ENCODE data around the gene SLC29A3. TPM values are rescaled to one million over a fixed set of nuclear protein-coding genes. Genes with fewer than 3 reads are reported as not detected.

Gene SLC29A3
- total RNA-seq, 2 donors from 2014 or later = 2.0 to 2.1 TPM

- ATAC-seq (no peak), DNase-seq (ENCODE audit: low spot score in 2 of 2) (no peak)
- Mint-ChIP-seq H3K27ac (no peak overlapping the region), H3K36me3 (no peaks in the 10 kb centered on the region), H3K9me3 (no peaks in the 10 kb centered on the region)
These were observed 63.0 kb downstream of the SLC29A3 start for GRCh38 chr10:71382028-71382427.

GRCh38 chr10:71382757-71383156, 63.7 kb downstream of the SLC29A3 start:
- ATAC-seq (no peak), DNase-seq (ENCODE audit: low spot score in 2 of 2) (no peak)
- Mint-ChIP-seq H3K27ac (peak overlapping the region in 1 of 2 donors; percentile 15), H3K9me3 (no peaks in the 10 kb centered on the region), H3K36me3 (no peaks in the 10 kb centered on the region)

- ATAC-seq (peak; percentile 90 to 94), DNase-seq (ENCODE audit: low spot score in 2 of 2) (peak; percentile 74 to 82)
- no peak overlapping the region for H3K27ac Mint-ChIP-seq
- no peaks in the 10 kb centered on the region for H3K9me3 Mint-ChIP-seq
- H3K36me3 Mint-ChIP-seq = no peaks in the 10 kb centered on the region
These were observed 65.1 kb downstream of the SLC29A3 start for GRCh38 chr10:71383972-71384687.

GRCh38 chr10:71388171-71388570, 69.1 kb downstream of the SLC29A3 start:
- no peak for ATAC-seq
- H3K27ac Mint-ChIP-seq = no peak overlapping the region

DNA sequence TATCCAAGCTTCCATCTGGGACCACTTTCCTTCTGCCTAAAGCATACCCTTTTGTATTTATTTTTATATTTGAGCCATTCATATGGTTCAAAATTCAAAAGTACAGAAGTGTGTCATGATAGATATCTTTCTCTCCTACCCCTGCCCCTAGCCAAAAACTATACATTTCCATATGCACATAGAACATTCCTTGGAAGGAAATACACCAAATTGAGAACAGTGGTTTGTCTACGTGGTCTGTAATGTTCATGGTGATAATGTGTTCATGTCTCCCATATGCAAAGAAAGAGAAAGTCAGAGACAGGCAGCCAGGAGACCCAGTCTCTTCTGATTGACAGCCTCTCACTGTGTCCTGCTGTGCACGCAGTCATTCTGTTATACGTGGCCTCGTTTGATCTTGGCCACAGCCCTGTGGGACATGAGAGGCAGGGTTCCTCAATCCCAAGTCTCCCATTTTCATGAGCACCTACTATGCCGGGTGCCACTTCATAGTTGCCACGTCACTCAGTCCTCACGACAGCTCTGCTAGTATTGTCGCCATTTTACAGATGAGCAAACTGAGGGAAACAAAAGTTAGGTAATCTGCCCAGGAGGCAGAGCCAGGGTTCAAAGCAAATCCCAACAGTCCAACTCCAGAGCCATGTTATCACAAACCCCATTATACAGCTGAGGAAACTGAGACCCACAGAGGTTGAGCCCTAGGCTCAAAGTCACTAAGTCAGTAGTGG, 69.7 kb downstream of the SLC29A3 start:
- no peak for DNase-seq (ENCODE audit: low spot score in 2 of 2)
- Mint-ChIP-seq H3K36me3 (no peaks in the 10 kb centered on the region), H3K27ac (no peak overlapping the region), H3K9me3 (no peaks in the 10 kb centered on the region)
- no peak for ATAC-seq

More at GRCh38 chr10:71388171-71388570, 69.1 kb downstream of the SLC29A3 start:
- DNase-seq (ENCODE audit: low spot score in 2 of 2) = no peak
- H3K36me3 Mint-ChIP-seq = no peaks in the 10 kb centered on the region
- no peaks in the 10 kb centered on the region for H3K9me3 Mint-ChIP-seq

- DNase-seq (ENCODE audit: low spot score in 2 of 2) (peak in 1 of 2 donors; percentile 38), ATAC-seq (no peak)
- H3K27ac Mint-ChIP-seq = no peak overlapping the region
- no peaks in the 10 kb centered on the region for H3K36me3 Mint-ChIP-seq
- H3K9me3 Mint-ChIP-seq = no peaks in the 10 kb centered on the region
These were observed 70.9 kb downstream of the SLC29A3 start for GRCh38 chr10:71389768-71390460.

DNA sequence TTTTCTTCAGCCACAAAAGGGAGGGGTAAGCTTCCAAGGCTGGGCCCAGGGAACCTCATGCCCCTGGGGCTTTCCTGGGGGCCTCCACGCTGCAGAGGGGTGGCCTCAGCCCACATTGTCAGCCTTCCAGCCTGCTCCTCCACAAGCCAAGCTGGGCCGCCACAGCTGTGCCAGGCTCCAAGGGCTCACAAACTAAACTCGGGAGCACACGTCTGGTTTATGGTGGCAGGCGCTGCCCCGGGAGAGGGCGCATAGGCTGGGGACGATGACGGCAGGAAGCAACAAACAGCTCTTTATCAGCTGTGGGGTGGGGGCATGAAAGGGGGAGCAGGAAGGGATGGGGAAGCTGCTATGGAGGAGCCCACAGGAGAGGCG, 71.4 kb downstream of the SLC29A3 start:
- DNase-seq (ENCODE audit: low spot score in 2 of 2) = peak in 1 of 2 donors; percentile 28
- Mint-ChIP-seq H3K36me3 (no peaks in the 10 kb centered on the region), H3K27ac (no peak overlapping the region), H3K9me3 (no peaks in the 10 kb centered on the region)
- ATAC-seq = no peak

GRCh38 chr10:71390921-71391690, 72.0 kb downstream of the SLC29A3 start:
- DNase-seq (ENCODE audit: low spot score in 2 of 2) (peak in 1 of 2 donors; percentile 13), ATAC-seq (no peak)
- Mint-ChIP-seq H3K9me3 (no peaks in the 10 kb centered on the region), H3K36me3 (no peaks in the 10 kb centered on the region), H3K27ac (no peak overlapping the region)

GRCh38 chr10:71391701-71392100, 72.6 kb downstream of the SLC29A3 start:
- DNase-seq (ENCODE audit: low spot score in 2 of 2) = peak in 1 of 2 donors; percentile 21
- Mint-ChIP-seq H3K36me3 (no peaks in the 10 kb centered on the region), H3K9me3 (no peaks in the 10 kb centered on the region), H3K27ac (no peak overlapping the region)
- no peak for ATAC-seq

- peak in 1 of 2 donors; percentile 31 for DNase-seq (ENCODE audit: low spot score in 2 of 2)
- no peak overlapping the region for H3K27ac Mint-ChIP-seq
- no peaks in the 10 kb centered on the region for H3K36me3 Mint-ChIP-seq
- ATAC-seq = no peak
- no peaks in the 10 kb centered on the region for H3K9me3 Mint-ChIP-seq
These were observed 73.2 kb downstream of the SLC29A3 start for GRCh38 chr10:71392292-71392691.

GRCh38 chr10:71392791-71393781, 74.0 kb downstream of the SLC29A3 start:
- no peak overlapping the region for H3K27ac Mint-ChIP-seq
- no peak for DNase-seq (ENCODE audit: low spot score in 2 of 2)
- H3K36me3 Mint-ChIP-seq = no peaks in the 10 kb centered on the region
- no peaks in the 10 kb centered on the region for H3K9me3 Mint-ChIP-seq
- no peak for ATAC-seq

DNA sequence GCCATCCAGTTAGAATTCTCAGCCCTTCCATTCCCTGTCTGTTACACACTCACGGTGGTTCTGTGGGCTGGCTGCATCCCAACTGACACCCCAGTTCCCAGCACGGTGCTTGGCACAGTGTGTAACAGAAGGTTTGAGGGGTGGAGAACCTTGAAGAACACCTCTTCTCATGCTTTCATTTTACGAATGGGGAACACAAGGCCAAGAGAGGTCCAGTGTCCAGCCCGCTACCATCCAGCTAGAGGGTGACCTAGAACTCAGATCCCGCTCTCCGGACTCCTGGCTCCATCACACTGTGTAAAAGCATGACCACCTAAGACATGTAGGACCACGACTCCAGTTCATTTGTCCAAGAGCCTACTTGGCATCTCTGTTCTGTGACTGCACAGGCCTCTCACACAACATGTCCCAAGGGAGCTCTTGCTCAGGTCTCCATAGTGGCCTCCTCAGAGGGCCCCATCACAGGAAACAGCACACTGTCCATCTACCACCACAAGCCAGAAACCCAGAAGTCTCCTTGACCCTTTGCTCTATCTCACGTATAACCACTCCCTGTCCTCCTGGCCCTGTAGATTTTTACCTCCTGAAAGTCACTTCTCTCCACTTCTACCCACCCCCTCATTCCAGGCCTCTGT, 74.9 kb downstream of the SLC29A3 start:
- no peak for ATAC-seq
- no peaks in the 10 kb centered on the region for H3K9me3 Mint-ChIP-seq
- DNase-seq (ENCODE audit: low spot score in 2 of 2) = no peak
- no peaks in the 10 kb centered on the region for H3K36me3 Mint-ChIP-seq
- H3K27ac Mint-ChIP-seq = no peak overlapping the region

DNA sequence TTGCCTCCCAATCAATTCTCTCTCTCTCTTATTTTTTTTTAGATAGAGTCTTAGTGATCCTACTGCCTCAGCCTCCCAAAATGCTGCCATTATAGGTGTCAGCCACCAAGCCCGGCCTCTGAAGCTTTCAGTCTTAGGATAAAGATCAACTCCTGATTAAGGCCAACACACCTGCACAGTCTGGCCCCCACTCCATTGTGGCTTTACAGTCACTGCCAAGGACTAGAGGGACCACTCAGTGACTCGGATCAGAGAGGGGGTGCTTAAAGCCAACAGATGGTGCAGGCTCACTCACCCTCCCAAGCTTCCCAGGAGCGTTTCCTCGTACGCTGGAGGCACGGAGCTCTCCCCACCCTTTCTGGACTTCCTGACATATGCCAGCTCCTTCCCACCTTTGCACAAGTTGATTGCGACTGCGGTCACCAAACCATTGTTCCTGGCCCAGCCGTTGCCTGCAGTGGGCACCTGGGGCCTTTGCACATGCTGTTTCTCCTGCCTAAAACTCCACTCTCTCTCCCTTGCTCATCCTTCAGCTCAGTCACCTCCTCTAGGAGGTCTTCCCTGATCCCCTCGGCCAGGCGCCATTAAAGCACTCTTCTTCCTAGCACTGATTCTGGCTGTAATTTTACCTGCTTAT, 76.0 kb downstream of the SLC29A3 start:
- Mint-ChIP-seq H3K27ac (no peak overlapping the region), H3K36me3 (no peaks in the 10 kb centered on the region), H3K9me3 (no peaks in the 10 kb centered on the region)
- no peak for DNase-seq (ENCODE audit: low spot score in 2 of 2)
- ATAC-seq = no peak

GRCh38 chr10:71395621-71396020, 76.6 kb downstream of the SLC29A3 start:
- Mint-ChIP-seq H3K9me3 (no peaks in the 10 kb centered on the region), H3K27ac (no peak overlapping the region), H3K36me3 (no peaks in the 10 kb centered on the region)
- ATAC-seq (no peak), DNase-seq (ENCODE audit: low spot score in 2 of 2) (no peak)
